Cerebellar cortex (tissue), 1 donor: Measurements from ENCODE around the gene E2F1.
"Not testable (repeated sequence)": the region's sequence is repeated elsewhere in the genome, so short reads cannot be mapped to it uniquely, and the experiment has no call there.

Experiments used
- DNase-seq: peaks from one replicate; pipeline ENCODE4 v3.0.0-alpha.2; 2015; ENCODE audit warnings: low spot score

E2F1 gene

DNA sequence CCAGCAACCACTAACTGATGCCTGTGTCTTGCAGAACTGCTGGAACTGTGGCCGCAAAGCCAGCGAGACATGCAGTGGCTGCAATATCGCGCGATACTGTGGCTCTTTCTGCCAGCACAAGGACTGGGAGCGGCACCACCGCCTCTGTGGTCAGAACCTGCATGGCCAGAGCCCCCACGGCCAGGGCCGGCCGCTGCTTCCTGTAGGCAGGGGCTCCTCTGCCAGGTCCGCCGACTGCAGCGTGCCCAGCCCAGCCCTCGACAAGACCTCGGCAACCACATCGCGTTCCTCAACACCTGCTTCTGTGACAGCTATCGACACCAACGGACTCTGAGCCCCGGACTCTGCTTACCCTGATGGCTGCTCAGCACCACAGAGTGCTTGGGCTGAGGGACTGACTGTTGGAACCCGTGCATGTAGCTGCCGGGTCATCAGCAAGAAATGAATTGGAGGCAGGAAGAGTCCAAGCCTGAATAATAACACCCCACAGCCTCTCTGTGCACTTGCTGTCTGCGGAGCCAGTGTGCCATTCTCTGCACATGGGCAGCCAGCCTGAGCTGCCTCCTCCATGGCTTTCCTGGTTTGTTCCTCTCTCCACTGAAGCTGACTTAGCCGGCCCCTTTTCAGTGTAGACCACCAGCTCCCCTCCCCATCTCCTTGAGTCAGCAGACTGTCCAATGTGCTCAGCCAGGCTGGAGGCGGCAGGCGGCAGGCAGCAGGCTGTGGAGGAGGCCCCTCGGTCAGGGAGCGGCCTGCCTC lies 41.7 kb downstream of the E2F1 start:
- DNase-seq = no peak

DNA sequence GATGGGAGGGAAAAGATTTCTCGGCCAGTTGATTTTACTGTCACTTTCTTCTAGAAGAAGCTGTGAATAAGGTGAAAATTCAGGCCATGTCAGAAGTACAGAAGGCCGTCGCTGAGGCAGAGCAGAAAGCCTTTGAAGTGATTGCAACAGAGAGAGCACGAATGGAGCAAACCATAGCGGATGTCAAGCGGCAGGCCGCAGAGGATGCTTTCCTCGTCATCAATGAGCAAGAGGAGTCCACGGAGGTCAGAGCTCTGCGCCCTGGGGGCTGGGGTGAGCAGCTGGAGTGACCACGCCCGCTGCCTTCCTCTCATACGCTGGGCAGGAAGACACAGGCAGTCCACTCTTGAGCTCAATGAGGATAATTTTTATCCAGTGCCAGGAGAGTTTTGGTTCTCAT lies 45.9 kb downstream of the E2F1 start:
- no peak for DNase-seq

DNA sequence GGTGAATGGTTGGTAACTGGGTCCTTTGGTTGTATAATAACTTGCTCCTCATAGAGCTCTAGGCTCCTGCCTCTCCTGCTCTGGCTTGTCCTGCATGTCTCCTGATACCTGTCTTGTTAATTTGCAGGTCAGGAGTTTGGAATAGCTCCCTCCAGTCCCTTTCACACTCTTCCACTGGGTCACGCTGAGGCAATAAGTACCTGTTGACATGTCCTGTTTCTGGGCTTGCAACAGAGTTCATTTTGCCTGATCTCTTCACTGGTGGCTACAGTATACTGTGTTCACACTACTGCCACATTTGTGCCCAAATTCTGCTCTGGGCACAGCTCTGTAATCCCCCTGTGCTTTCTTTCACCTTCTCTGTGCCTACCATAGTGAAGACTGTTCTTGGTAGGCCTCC lies 49.4 kb downstream of the E2F1 start:
- no peak for DNase-seq

DNA sequence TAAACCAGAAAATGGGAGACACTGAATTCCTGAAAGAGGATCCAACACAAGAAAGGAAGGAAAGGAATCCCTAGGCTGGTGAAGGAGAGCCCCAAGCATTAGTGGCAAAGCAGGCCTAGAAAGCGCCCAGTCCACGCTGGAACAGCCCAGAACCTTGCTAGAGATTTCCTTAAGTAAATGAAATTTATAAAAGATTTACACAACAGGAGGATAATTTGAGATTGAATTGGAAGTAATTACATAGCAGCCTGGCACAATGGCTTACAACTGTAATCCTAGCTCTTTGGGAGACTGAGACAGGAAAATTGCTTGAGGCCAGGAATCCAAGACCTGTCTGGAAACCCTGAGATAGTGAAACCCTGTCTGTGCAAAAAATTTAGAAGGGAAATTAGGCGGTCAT lies 50.8 kb downstream of the E2F1 start:
- no peak for DNase-seq

DNA sequence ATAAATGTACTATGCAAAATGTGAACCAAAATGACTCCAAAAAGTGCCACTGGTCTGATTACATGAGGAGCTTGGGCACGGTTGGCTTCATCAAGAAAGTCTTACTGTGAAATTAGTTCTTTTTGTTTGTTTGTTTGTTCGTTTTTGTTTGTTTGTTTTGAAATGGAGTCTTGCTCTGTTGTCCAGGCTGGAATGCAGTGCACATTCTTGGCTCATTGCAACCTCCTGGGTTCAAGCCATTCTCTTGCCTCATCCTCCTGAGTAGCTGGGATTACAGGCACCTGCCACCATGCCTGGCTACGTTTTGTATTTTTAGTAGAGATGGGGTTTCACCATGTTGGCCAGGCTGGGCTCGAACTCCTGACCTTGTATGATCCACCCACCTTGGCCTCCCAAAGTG lies 54.3 kb downstream of the E2F1 start:
- not testable (repeated sequence) for DNase-seq

DNA sequence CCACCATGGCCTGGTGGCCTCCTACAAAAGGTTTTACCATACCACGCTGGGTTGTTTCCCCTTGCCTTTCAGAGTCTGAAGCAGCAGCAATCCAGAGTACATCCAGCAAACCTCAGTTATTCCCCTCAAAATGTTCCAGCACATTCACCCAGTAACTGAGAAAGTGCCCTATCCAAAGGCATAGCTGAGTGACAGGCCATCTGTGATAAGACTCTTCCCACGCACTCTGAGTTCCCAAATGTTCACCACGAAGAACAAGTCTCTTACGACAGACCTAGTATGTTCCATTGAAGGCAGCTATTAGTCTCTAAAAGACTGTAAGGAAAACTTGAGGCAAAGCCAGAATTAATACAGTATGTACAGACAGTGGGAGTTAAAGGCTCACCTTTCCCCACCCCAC lies 55.7 kb downstream of the E2F1 start:
- DNase-seq = no peak

DNA sequence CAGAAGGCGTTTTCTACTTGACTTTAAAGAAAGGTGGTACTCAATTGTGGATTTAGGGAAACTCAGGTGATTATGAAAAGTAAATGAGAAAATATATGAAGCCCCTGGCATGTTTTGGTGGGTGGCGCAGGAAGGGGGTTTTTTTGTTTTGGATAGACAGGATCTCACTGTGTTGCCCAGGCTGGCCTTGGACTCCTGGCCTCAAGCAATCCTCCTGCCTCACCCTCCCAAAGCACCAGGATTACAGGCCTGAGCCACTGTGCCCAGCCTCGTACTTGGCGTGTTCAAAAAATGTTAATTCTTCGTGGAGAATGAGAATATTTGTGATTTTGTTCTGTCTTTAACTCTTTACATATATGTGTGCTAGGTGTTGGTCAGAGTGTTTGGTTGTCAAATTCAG lies 56.2 kb downstream of the E2F1 start:
- no peak for DNase-seq

DNA sequence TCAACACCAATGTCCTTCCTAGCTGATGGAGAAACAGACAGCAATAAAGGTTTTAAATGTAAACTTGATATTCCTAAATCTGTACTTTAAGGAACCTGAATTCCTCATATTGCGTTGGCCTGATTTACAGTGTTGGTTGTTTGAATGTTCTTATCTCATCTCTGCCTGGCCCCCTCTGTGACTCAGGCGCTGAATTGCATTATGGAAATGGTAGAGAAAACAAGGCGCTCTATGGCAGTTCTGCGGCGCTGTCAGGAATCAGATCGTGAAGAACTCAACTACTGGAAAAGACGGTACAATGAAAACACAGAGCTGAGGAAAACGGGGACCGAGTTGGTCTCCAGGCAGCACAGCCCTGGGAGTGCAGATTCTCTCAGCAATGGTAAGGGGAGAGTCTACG lies 56.7 kb downstream of the E2F1 start:
- no peak for DNase-seq

DNA sequence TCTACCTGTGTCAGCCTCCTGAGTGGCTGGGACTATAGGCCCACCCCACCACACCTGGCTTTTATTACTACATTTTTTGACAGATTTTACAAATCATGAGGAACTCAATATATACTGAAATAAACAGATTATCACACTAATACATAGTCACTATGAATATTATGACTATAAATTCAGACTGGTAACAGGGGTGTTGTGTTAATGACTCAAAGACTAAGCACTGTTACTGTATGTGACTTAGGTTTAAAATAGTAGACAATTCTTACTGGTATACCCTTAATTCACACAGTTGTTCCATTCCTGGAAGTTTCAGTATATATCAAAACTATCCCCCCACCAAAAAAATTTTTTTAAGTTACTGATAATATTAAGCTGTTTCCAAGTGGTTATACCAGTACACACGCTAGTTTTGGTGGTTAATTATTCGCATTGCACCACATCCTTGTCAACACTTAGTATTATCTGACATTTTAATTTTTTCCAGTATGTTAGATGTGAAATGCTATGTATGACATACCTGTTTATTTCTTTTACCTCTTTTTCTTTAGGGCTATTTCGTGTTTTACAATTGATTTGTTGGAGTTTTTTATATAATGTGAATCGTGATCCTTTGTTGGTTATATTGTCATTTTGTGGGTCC lies 58.5 kb downstream of the E2F1 start:
- DNase-seq = no peak

DNA sequence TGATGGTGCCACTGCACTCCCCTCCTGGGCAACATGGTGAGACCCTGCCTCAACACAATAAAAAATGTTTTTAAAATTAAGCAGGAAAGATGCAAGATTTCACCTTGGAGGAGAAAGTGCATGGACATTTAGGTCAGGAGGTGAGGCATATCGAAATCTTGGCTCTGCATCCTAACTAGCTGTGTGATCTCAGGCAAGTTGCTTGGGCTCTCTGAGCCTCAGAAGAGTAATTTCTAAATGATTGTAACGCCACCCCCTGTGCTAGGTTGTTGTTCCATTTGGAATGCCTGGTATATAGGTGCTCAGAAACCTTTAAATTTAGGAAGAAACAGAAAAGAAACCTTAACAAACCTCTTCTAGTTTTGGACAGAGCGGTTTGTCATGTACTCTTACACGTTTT lies 60.0 kb downstream of the E2F1 start:
- no peak for DNase-seq
